ENCODE measurements around the gene CCDC106. TPM values are rescaled to one million over a fixed set of nuclear protein-coding genes. Genes with fewer than 3 reads are reported as not detected.
A peak's percentile ranks its signal among the peaks of the same experiment; 100 is the strongest.

Gene CCDC106
- total RNA-seq, 2 experiments from 2014 or later = 29.0 to 30.1 TPM

DNA sequence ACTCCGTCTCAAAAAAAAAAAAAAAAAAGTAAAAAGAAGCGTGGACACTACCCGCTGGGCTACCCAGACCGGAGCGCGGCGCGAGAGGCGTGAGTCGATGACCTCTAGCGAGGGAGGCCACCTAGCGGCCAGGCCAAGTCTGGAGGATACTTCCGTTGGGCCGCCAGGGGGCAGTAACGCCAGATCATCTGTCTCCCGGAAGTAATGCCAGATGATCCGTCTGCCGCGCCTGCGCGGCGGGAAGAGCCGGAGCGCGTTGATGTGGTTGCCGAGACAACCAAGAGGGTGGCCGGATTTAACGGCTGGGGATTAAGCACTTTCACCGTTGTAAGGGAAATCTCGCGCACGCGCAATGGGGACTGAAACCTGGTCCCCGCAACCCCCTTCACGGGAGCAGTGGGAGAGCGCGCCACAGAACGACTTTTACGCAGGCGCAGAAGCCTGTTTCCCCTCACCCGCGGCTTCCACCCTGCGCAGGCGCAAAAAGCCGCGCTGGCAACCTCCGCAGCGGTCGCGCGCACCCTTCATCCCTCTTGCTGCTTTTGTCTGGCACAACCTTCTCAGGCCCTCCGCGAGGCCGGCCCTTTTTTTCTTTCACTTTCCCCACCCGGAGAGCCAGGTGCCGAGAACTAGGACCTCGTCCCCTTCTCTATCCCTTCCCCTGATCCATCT is 5.8 kb downstream of the CCDC106 start:
- BruUV-seq (replicated peaks) = TSS peak; percentile 73
- peak; percentile 98 for DNase-seq (ENCODE audit: low spot score)
- H3K4me1 ChIP-seq (ENCODE audit: insufficient read depth, low read length, poor library complexity, severe bottlenecking) = peaks cover 29% of the 10 kb centered on the region
- H2AFZ ChIP-seq (ENCODE audit: low read length) = peak overlapping the region; percentile 20; the same call in 1 of the 2 replicates
- H3K9me2 ChIP-seq (ENCODE audit: insufficient read depth, low read length) = no peaks in the 10 kb centered on the region
- peaks cover 64% of the 10 kb centered on the region for H3K36me3 ChIP-seq (ENCODE audit: insufficient read depth, low read length)
- H3K79me2 ChIP-seq (ENCODE audit: insufficient read depth, low read depth, low read length) = peaks cover 40% of the 10 kb centered on the region
- TF ChIP-seq EZH2phosphoT487 (IDR thresholded peaks at IDR 0.05; ENCODE audit: borderline replicate concordance, low read depth, low read length) = no peak
- TF ChIP-seq, protein P1, sequence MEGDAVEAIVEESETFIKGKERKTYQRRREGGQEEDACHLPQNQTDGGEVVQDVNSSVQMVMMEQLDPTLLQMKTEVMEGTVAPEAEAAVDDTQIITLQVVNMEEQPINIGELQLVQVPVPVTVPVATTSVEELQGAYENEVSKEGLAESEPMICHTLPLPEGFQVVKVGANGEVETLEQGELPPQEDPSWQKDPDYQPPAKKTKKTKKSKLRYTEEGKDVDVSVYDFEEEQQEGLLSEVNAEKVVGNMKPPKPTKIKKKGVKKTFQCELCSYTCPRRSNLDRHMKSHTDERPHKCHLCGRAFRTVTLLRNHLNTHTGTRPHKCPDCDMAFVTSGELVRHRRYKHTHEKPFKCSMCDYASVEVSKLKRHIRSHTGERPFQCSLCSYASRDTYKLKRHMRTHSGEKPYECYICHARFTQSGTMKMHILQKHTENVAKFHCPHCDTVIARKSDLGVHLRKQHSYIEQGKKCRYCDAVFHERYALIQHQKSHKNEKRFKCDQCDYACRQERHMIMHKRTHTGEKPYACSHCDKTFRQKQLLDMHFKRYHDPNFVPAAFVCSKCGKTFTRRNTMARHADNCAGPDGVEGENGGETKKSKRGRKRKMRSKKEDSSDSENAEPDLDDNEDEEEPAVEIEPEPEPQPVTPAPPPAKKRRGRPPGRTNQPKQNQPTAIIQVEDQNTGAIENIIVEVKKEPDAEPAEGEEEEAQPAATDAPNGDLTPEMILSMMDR (conservative IDR thresholded peaks at IDR 0.05; ENCODE audit: low read length) = peak; percentile 96
- no peaks in the 10 kb centered on the region for H3K9me3 ChIP-seq (ENCODE audit: low read length)
- H4K20me1 ChIP-seq (ENCODE audit: insufficient read depth, low read length) = peaks cover 29% of the 10 kb centered on the region
- ChIA-PET POLR2A (interaction anchor here (0.6 to 1.1 kb wide), 6 partner anchors 8 to 176 kb away, joined by 3 to 4 read pairs (median 3); partner anchors contain the start of genes ZNF581 and ZNF784), CTCF (ENCODE audit: unreplicated experiment) (interaction anchor here (0.6 to 1.6 kb wide), 2 partner anchors 13 to 21 kb away, joined by 3 to 4 read pairs; partner anchors contain the start of gene ZNF580)
- intact Hi-C loops (cut with micrococcal nuclease; ENCODE audit: unreplicated experiment) = loop anchor here (2.0 kb wide), 1 partner anchor 25 kb away; no protein-coding TSS in a partner anchor
- H3K4me2 ChIP-seq (ENCODE audit: low read length) = peak overlapping the region; percentile 67
- H3K4me3 ChIP-seq (ENCODE audit: low read depth, low read length, poor library complexity, severe bottlenecking) = peak overlapping the region; percentile 87
- H3K27ac ChIP-seq (ENCODE audit: low read depth, low read length, poor library complexity, severe bottlenecking) = peak overlapping the region; percentile 90

DNA sequence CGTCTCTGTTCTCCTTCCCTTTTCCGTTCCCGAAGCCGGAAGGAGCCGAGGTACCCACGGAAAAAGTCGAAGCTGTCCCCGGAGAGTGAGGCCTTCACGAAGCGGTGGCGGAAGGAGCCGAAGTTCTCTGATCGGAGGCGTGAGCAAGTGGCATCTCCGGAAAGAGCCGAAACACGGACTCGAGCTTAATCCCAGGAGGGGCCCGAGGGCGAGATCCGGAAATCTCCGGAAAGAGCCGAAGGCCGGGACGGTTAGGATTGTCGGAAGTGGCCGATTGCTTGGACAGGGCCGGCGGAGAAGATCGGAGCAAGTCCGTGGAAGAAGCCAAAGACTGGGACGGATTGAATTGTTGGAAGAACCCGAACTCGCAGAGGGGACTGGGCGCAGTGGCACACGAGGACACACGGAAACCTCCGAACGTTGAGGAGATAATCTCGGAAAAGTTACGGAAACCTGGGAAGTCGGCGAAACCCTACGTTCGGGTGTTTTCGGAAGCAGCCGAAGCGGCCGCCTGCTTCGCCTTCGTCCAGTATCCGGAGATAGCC is 6.4 kb downstream of the CCDC106 start:
- Histone ChIP-seq H4K20me1 (ENCODE audit: insufficient read depth, low read length) (peaks cover 35% of the 10 kb centered on the region), H3K9me2 (ENCODE audit: insufficient read depth, low read length) (no peaks in the 10 kb centered on the region), H3K4me2 (ENCODE audit: low read length) (peak overlapping the region; percentile 68), H3K27ac (ENCODE audit: low read depth, low read length, poor library complexity, severe bottlenecking) (peak overlapping the region; percentile 90), H3K4me3 (ENCODE audit: low read depth, low read length, poor library complexity, severe bottlenecking) (peak overlapping the region; percentile 87), H3K79me2 (ENCODE audit: insufficient read depth, low read depth, low read length) (peaks cover 43% of the 10 kb centered on the region), H3K36me3 (ENCODE audit: insufficient read depth, low read length) (peaks cover 70% of the 10 kb centered on the region), H2AFZ (ENCODE audit: low read length) (peak overlapping the region; percentile 20; the same call in 1 of the 2 replicates), H3K9me3 (ENCODE audit: low read length) (no peaks in the 10 kb centered on the region), H3K4me1 (ENCODE audit: insufficient read depth, low read length, poor library complexity, severe bottlenecking) (peaks cover 29% of the 10 kb centered on the region)
- intact Hi-C loops (cut with micrococcal nuclease; ENCODE audit: unreplicated experiment) = loop anchor here (2.0 kb wide), 1 partner anchor 24 kb away; no protein-coding TSS in a partner anchor
- TF ChIP-seq EZH2phosphoT487 (IDR thresholded peaks at IDR 0.05; ENCODE audit: borderline replicate concordance, low read depth, low read length) = no peak
- TF ChIP-seq, protein P1 (conservative IDR thresholded peaks at IDR 0.05; ENCODE audit: low read length) = no peak
- POLR2A ChIA-PET = interaction anchor here (0.6 to 1.1 kb wide), 6 partner anchors 9 to 176 kb away, joined by 3 to 4 read pairs (median 3); partner anchors contain the start of genes ZNF581 and ZNF784
- CTCF ChIA-PET (ENCODE audit: unreplicated experiment) = interaction anchor here (0.6 to 1.6 kb wide), 3 partner anchors 21 to 186 kb away, joined by 3 to 5 read pairs (median 3); no protein-coding TSS in a partner anchor
- DNase-seq (ENCODE audit: low spot score) = peak; percentile 100
- BruUV-seq (replicated peaks) = no TSS peak

All from OCI-LY7 (cell line).